Endodermal cell (in vitro differentiated cells): ENCODE results near the gene CHRD. TPM values are rescaled to one million over a fixed set of nuclear protein-coding genes. Genes with fewer than 3 reads are reported as not detected.

Experiments used
- DNase-seq: peaks from one replicate; pipeline ENCODE4 v3.0.0-alpha.2; 2017
- H3K27ac ChIP-seq: 2 replicates; pipeline ENCODE4 v1.5.1; 2013; ENCODE audit warnings: mild to moderate bottlenecking, low read depth, low read length, moderate library complexity
- H3K27me3 ChIP-seq: 2 replicates; pipeline ENCODE4 v1.6.1; 2013; ENCODE audit warnings: mild to moderate bottlenecking, low read length, moderate library complexity; ENCODE audit not compliant: insufficient read depth, control insufficient read depth, poor library complexity, severe bottlenecking
- H3K36me3 ChIP-seq: 2 replicates; pipeline ENCODE4 v1.7.0; 2013; ENCODE audit warnings: mild to moderate bottlenecking, low read length, moderate library complexity; ENCODE audit not compliant: control insufficient read depth, insufficient read depth
- H3K4me1 ChIP-seq: one replicate; pipeline ENCODE4 v1.7.0; 2013; ENCODE audit warnings: low read length; ENCODE audit not compliant: control insufficient read depth, insufficient read depth
- H3K4me3 ChIP-seq: 2 replicates; pipeline ENCODE4 v1.5.1; 2013; ENCODE audit warnings: mild to moderate bottlenecking, low read length, moderate library complexity
- H3K9ac ChIP-seq: 2 replicates; pipeline ENCODE4 v1.6.1; 2013; ENCODE audit warnings: mild to moderate bottlenecking, low read length, moderate library complexity; ENCODE audit not compliant: poor library complexity, severe bottlenecking; ENCODE audit errors: extremely low read depth
- H3K9me3 ChIP-seq: 2 replicates; pipeline ENCODE4 v1.6.1; 2013; ENCODE audit warnings: mild to moderate bottlenecking, low read length, moderate library complexity; ENCODE audit not compliant: control insufficient read depth
- H3K27ac Mint-ChIP-seq: 2 replicates; pipeline ENCODE4 v1.8.0; 2020; ENCODE audit warnings: mixed read lengths
- H3K27me3 Mint-ChIP-seq: 2 replicates; pipeline ENCODE4 v1.8.0; 2021; ENCODE audit warnings: mild to moderate bottlenecking, mixed read lengths; ENCODE audit not compliant: insufficient read depth
- H3K36me3 Mint-ChIP-seq: 2 replicates; pipeline ENCODE4 v1.8.0; 2020; ENCODE audit warnings: low read depth, mixed read lengths
- H3K4me1 Mint-ChIP-seq: 2 replicates; pipeline ENCODE4 v1.8.0; 2020; ENCODE audit warnings: mixed read lengths
- H3K4me3 Mint-ChIP-seq: 2 replicates; pipeline ENCODE4 v1.8.0; 2020; ENCODE audit warnings: mild to moderate bottlenecking, moderate library complexity, mixed read lengths
- H3K9me3 Mint-ChIP-seq: 2 replicates; pipeline ENCODE4 v1.8.0; 2020; ENCODE audit warnings: mild to moderate bottlenecking, mixed read lengths
- CTCF ChIP-seq: fragments of 200-600 bp; sonication (generic); conservative IDR thresholded peaks from 2 replicates; pipeline ENCODE4 v1.5.0; 2021; ENCODE audit warnings: antibody characterized with exemption, mild to moderate bottlenecking
- WGBS, 2 experiments: methylation state at CpG; one replicate each; pipeline versions ENCODE4 v1.1.5 to v1.1.7; 2013; ENCODE audit warnings: missing lambda C conversion rate in 2 of 2, mixed read lengths in 1 of 2; ENCODE audit not compliant: insufficient coverage in 1 of 2, insufficient read length in 1 of 2; 5-methylcytosine and 5-hydroxymethylcytosine counted together
- total RNA-seq, 2 donors: library from RNA; stranded (reverse); fragmentation: NEBNext Ultra II Directional in 1 of 2; extraction: Animal tissue kit (Norgen Biotek cat#: 25700) in 1 of 2; gene quantifications; 2 replicates in 1 of 2; 3 replicates in 1 of 2; pipeline ENCODE4 v1.2.1, GENCODE V29; 2021

The CHRD gene
- total RNA-seq, 2 donors from 2014 or later = 5.0 to 17.4 TPM

GRCh38 chr3:184361932-184362667 lies 17.8 kb upstream of the CHRD start:
- Histone ChIP-seq H3K9me3 (no peaks in the 10 kb centered on the region), H3K27ac (peak overlapping the region; percentile 100), H3K36me3 (peaks cover 41% of the 10 kb centered on the region), H3K9ac (peak overlapping the region; percentile 99), H3K4me1 (no peaks in the 10 kb centered on the region), H3K27me3 (no peaks in the 10 kb centered on the region), H3K4me3 (peak overlapping the region; percentile 97)
- WGBS, 2 experiments = 0% methylated on average over 9 to 38 of the region's 38 CpGs
- peaks cover 27% of the 10 kb centered on the region for H3K4me1 Mint-ChIP-seq
- no peak for TF ChIP-seq CTCF
- H3K4me3 Mint-ChIP-seq = peak overlapping the region; percentile 86
- no peaks in the 10 kb centered on the region for H3K9me3 Mint-ChIP-seq
- peaks cover 2% of the 10 kb centered on the region for H3K27me3 Mint-ChIP-seq
- DNase-seq = peak; percentile 88
- H3K27ac Mint-ChIP-seq = peak overlapping the region; percentile 92
- peaks cover 35% of the 10 kb centered on the region for H3K36me3 Mint-ChIP-seq

GRCh38 chr3:184362668-184363546 lies 16.9 kb upstream of the CHRD start:
- Mint-ChIP-seq H3K4me1 (peaks cover 27% of the 10 kb centered on the region), H3K27ac (peak overlapping the region; percentile 96)

More at GRCh38 chr3:184362668-184363546, 16.9 kb upstream of the CHRD start:
- Mint-ChIP-seq H3K9me3 (no peaks in the 10 kb centered on the region), H3K27me3 (peaks cover 2% of the 10 kb centered on the region), H3K4me3 (peak overlapping the region; percentile 86), H3K36me3 (peaks cover 41% of the 10 kb centered on the region)
- Histone ChIP-seq H3K4me3 (peak overlapping the region; percentile 97), H3K4me1 (no peaks in the 10 kb centered on the region), H3K27ac (peak overlapping the region; percentile 100), H3K9ac (peak overlapping the region; percentile 99), H3K9me3 (no peaks in the 10 kb centered on the region), H3K27me3 (no peaks in the 10 kb centered on the region), H3K36me3 (peaks cover 42% of the 10 kb centered on the region)
- peak; percentile 68 for TF ChIP-seq CTCF
- 0% methylated on average over 29 to 68 of the region's 68 CpGs for WGBS, 2 experiments
- peak; percentile 98 for DNase-seq
